Measurements from ENCODE around the gene OSR1. TPM values are rescaled to one million over a fixed set of nuclear protein-coding genes. Genes with fewer than 3 reads are reported as not detected.
"Not testable (repeated sequence)": the region's sequence is repeated elsewhere in the genome, so short reads cannot be mapped to it uniquely, and the experiment has no call there.

Gene OSR1
- total RNA-seq, result 10 to 100 TPM in 2 of 5 donors, 1 to 10 TPM in 3; 1.2 to 39.4 (median 6.2) TPM
- polyA plus RNA-seq, result 1 to 10 TPM; 3.6 to 7.0 (median 5.5) TPM
- long read RNA-seq, donor 1, partial matches to known transcripts, result 0 of 3 reads
- long read RNA-seq, donor 1, other reads (novel, unspliced or antisense), result 0 of 3 reads
- long read RNA-seq, donor 2, full-length matches to known transcripts, result 7 of 7 reads
- long read RNA-seq, donor 2, partial matches to known transcripts, result 0 of 7 reads
- long read RNA-seq, donor 2, other reads (novel, unspliced or antisense), result 0 of 7 reads
- long read RNA-seq, donor 3, partial matches to known transcripts, result 0 of 2 reads
- long read RNA-seq, donor 3, other reads (novel, unspliced or antisense), result 0 of 2 reads
- long read RNA-seq, donor 4, result 0 reads
- long read RNA-seq, donor 5, full-length matches to known transcripts, result 24 of 36 reads
- long read RNA-seq, donor 5, partial matches to known transcripts, result 12 of 36 reads
- long read RNA-seq, donor 5, other reads (novel, unspliced or antisense), result 0 of 36 reads
- long read RNA-seq, donor 6, result 0 reads
- long read RNA-seq, donor 7, full-length matches to known transcripts, result 21 of 33 reads
- long read RNA-seq, donor 7, partial matches to known transcripts, result 12 of 33 reads
- long read RNA-seq, donor 7, other reads (novel, unspliced or antisense), result 0 of 33 reads
- long read RNA-seq, donor 8, full-length matches to known transcripts, result 2 of 2 reads
- long read RNA-seq, donor 8, partial matches to known transcripts, result 0 of 2 reads
- long read RNA-seq, donor 8, other reads (novel, unspliced or antisense), result 0 of 2 reads
- long read RNA-seq, donor 9, full-length matches to known transcripts, result 11 of 17 reads
- long read RNA-seq, donor 9, partial matches to known transcripts, result 6 of 17 reads
- long read RNA-seq, donor 9, other reads (novel, unspliced or antisense), result 0 of 17 reads
- long read RNA-seq, donor 10, result 0 reads

GRCh38 chr2:19358242-19359020 lies at the start of gene OSR1:
Gene OSR1, minus strand, starts transcription at chr2:19358623. Its CDS starts 4,818 bp downstream, at chr2:19353805.
- WGBS, 5 donors, result 0 to 5% (median 1%) methylated on average over 17 to 51 of the region's 51 CpGs
- H3K4me1 ChIP-seq, result peaks cover 31 to 83% (median 55%) of the 10 kb centered on the region in 4 donors
- H3K4me3 ChIP-seq, result peak within 1 kb of the TSS; percentile 62 to 78 (median 69)
- peak; percentile 55 to 87 for DNase-seq
- no peaks in the 10 kb centered on the region for H3K9me3 ChIP-seq
- intact Hi-C loops (cut with DNase I; ENCODE audit: low total_unique reads), result loop anchor here (10.0 kb wide), 1 partner anchor 506 kb away; no protein-coding TSS in a partner anchor
- peak; percentile 25 to 80 (median 65) for TF ChIP-seq POLR2AphosphoS5 (IDR thresholded peaks at IDR 0.05)
- no peak for TF ChIP-seq EP300 (IDR thresholded peaks at IDR 0.05)
- TF ChIP-seq POLR2A (IDR thresholded peaks at IDR 0.05), result no peak
- TF ChIP-seq CTCF (IDR thresholded peaks at IDR 0.05), result no peak
- peaks cover 0 to 90% (median 68%) of the 10 kb centered on the region in 3 donors for H3K27me3 ChIP-seq
- peaks cover 0 to 2% (median under 1%) of the 10 kb centered on the region in 4 donors for H3K36me3 ChIP-seq
- H3K27ac ChIP-seq, result peak within 1 kb of the TSS; percentile 31 to 88 (median 77)

GRCh38 chr2:19403785-19404184 lies 45.4 kb upstream of the OSR1 start:
- Histone ChIP-seq H3K27ac (no peak overlapping the region), H3K4me1 (no peaks in the 10 kb centered on the region), H3K27me3 (no peaks in the 10 kb centered on the region), H3K36me3 (no peaks in the 10 kb centered on the region), H3K9me3 (no peaks in the 10 kb centered on the region), H3K4me3 (no peak overlapping the region)
- intact Hi-C loops (cut with DNase I; ENCODE audit: low total_unique reads), result no loop called here
- TF ChIP-seq EP300 (IDR thresholded peaks at IDR 0.05), result no peak
- TF ChIP-seq POLR2A (IDR thresholded peaks at IDR 0.05), result no peak
- no peak for TF ChIP-seq CTCF (IDR thresholded peaks at IDR 0.05)
- no peak for TF ChIP-seq POLR2AphosphoS5 (IDR thresholded peaks at IDR 0.05)
- WGBS, 5 donors, result 42 to 89% (median 86%) methylated on average over 4 of the region's 4 CpGs
- DNase-seq, result no peak

- 86 to 92% (median 89%) methylated on average over 4 of the region's 4 CpGs for WGBS, 5 donors
- Histone ChIP-seq H3K36me3 (no peaks in the 10 kb centered on the region), H3K9me3 (peaks cover 0 to 11% (median 9%) of the 10 kb centered on the region in 4 donors), H3K27ac (no peak overlapping the region), H3K4me1 (no peaks in the 10 kb centered on the region), H3K4me3 (no peak overlapping the region), H3K27me3 (peaks cover 0 to 4% (median 0%) of the 10 kb centered on the region in 3 donors)
- intact Hi-C loops (cut with DNase I; ENCODE audit: low total_unique reads), result no loop called here
- no peak for DNase-seq
- TF ChIP-seq POLR2A (IDR thresholded peaks at IDR 0.05), result no peak
- TF ChIP-seq EP300 (IDR thresholded peaks at IDR 0.05), result no peak
- no peak for TF ChIP-seq CTCF (IDR thresholded peaks at IDR 0.05)
- no peak for TF ChIP-seq POLR2AphosphoS5 (IDR thresholded peaks at IDR 0.05)
Observed at GRCh38 chr2:19392191-19392590, 33.8 kb upstream of the OSR1 start.

- H3K9me3 ChIP-seq, result peaks cover 0 to 11% (median 9%) of the 10 kb centered on the region in 4 donors
- DNase-seq; intact Hi-C loops (cut with DNase I; ENCODE audit: low total_unique reads); H3K27me3 ChIP-seq; H3K4me1 ChIP-seq; H3K27ac ChIP-seq; H3K4me3 ChIP-seq; H3K36me3 ChIP-seq: not testable (repeated sequence)
- WGBS, 5 donors, result 84 to 89% (median 86%) methylated on average over 4 to 7 of the region's 7 CpGs
Observed at GRCh38 chr2:19389469-19389868, 31.0 kb upstream of the OSR1 start.
